ENCODE measurements around the gene ZNF862. TPM values are rescaled to one million over a fixed set of nuclear protein-coding genes. Genes with fewer than 3 reads are reported as not detected.

ZNF862 gene
- total and polyA plus RNA-seq, 10 of the 15 experiments (the other 5 are each of a cell fraction or from before 2014, with no cell fraction given) = 0.49 to 7.7 (median 3.5) TPM

GRCh38 chr7:149855361-149856305 lies 17.5 kb downstream of the ZNF862 start (continued):
- TF ChIP-seq USF1 (IDR thresholded peaks at IDR 0.05; ENCODE audit: borderline replicate concordance, extremely low read length, insufficient read depth, low read depth, low read length) = no peak
- no peak for TF ChIP-seq CREB1 (IDR thresholded peaks at IDR 0.05; ENCODE audit: low read depth)
- no peak for TF ChIP-seq EZH2 (IDR thresholded peaks at IDR 0.05; ENCODE audit: borderline replicate concordance, control insufficient read depth, low read depth, low read length)
- TF ChIP-seq GABPA (IDR thresholded peaks at IDR 0.05; ENCODE audit: low read depth) = no peak
- TF ChIP-seq RELB (IDR thresholded peaks at IDR 0.05; ENCODE audit: low read depth) = no peak
- no peak for TF ChIP-seq EED (IDR thresholded peaks at IDR 0.05; ENCODE audit: low read depth)

GRCh38 chr7:149856583-149856982 lies 18.4 kb downstream of the ZNF862 start:
- no peaks in the 10 kb centered on the region for H3K9me3 ChIP-seq (replicated peaks; ENCODE audit: control insufficient read depth, insufficient read depth, low read length)
- H3K4me1 ChIP-seq (ENCODE audit: control insufficient read depth, insufficient read depth, low read length) = no peaks in the 10 kb centered on the region
- no peak overlapping the region for H3K4me3 ChIP-seq
- no peak overlapping the region for H3K9ac ChIP-seq (ENCODE audit: control insufficient read depth, insufficient read depth, low read length)
- no peak overlapping the region for H3K4me2 ChIP-seq (ENCODE audit: control insufficient read depth, insufficient read depth)
- ATAC-seq = no peak
- no peaks in the 10 kb centered on the region for H3K36me3 ChIP-seq (ENCODE audit: control insufficient read depth in 2 of 2, insufficient read depth in 2 of 2, low read length in 1 of 2)
- BruUV-seq (replicated peaks) = no TSS peak
- ChIA-PET POLR2A (no interaction called here), SMC1A (ENCODE audit: uncharacterized antibody, unreplicated experiment) (no interaction called here), RAD21 (ENCODE audit: unreplicated experiment) (no interaction called here), CTCF (no interaction called here)
- H3K27ac ChIP-seq (ENCODE audit: control insufficient read depth, insufficient read depth) = no peak overlapping the region
- no peaks in the 10 kb centered on the region for H3K27me3 ChIP-seq (replicated peaks in 1 of 2; ENCODE audit: control insufficient read depth in 2 of 2, insufficient read depth in 2 of 2, low read length in 1 of 2)
- intact Hi-C loops (cut with micrococcal nuclease; ENCODE audit: unreplicated experiment) (no loop called here), in situ Hi-C loops (cut with MboI) (no loop called here)
- WGBS (ENCODE audit: insufficient coverage, insufficient replicate concordance, low lambda C conversion rate, missing lambda C conversion rate) = 82% methylated on average over 8 of the region's 8 CpGs
- no peaks in the 10 kb centered on the region for H4K20me1 ChIP-seq (ENCODE audit: control insufficient read depth, insufficient read depth)
- no peak for FAIRE-seq
- no peaks in the 10 kb centered on the region for H3K79me2 ChIP-seq (ENCODE audit: control insufficient read depth, insufficient read depth, low read length)
- no peak for DNase-seq (ENCODE audit: low read depth, low spot score)
- no peak overlapping the region for H2AFZ ChIP-seq (ENCODE audit: control insufficient read depth, low read depth, low read length)
- TF ChIP-seq RUNX3 (IDR thresholded peaks at IDR 0.05; ENCODE audit: low read length) (no peak), STAT3 (IDR thresholded peaks at IDR 0.05; ENCODE audit: low read depth, low read length) (no peak), TCF7 (IDR thresholded peaks at IDR 0.05; ENCODE audit: borderline replicate concordance) (no peak), ZNF24 (IDR thresholded peaks at IDR 0.05) (no peak), MYC (IDR thresholded peaks at IDR 0.05; ENCODE audit: insufficient read depth, insufficient read length, insufficient replicate concordance, low read length, severe bottlenecking) (no peak), TCF3 (IDR thresholded peaks at IDR 0.05; ENCODE audit: borderline replicate concordance, insufficient read depth, low read depth, low read length) (no peak), POU2F2 (IDR thresholded peaks at IDR 0.05; ENCODE audit: borderline replicate concordance, low read depth, low read length) (no peak), ETV6 (conservative IDR thresholded peaks at IDR 0.05 in 1 of 2, IDR thresholded peaks at IDR 0.05 in 1 of 2; ENCODE audit: borderline replicate concordance in 1 of 2, low read depth in 1 of 2) (no peak), BCLAF1 (IDR thresholded peaks at IDR 0.05) (no peak), HDAC6 (IDR thresholded peaks at IDR 0.05; ENCODE audit: unreplicated experiment) (no peak)

All from GM12878 (cell line).